Measurements from ENCODE around the gene RHEB.

Gene RHEB

DNA sequence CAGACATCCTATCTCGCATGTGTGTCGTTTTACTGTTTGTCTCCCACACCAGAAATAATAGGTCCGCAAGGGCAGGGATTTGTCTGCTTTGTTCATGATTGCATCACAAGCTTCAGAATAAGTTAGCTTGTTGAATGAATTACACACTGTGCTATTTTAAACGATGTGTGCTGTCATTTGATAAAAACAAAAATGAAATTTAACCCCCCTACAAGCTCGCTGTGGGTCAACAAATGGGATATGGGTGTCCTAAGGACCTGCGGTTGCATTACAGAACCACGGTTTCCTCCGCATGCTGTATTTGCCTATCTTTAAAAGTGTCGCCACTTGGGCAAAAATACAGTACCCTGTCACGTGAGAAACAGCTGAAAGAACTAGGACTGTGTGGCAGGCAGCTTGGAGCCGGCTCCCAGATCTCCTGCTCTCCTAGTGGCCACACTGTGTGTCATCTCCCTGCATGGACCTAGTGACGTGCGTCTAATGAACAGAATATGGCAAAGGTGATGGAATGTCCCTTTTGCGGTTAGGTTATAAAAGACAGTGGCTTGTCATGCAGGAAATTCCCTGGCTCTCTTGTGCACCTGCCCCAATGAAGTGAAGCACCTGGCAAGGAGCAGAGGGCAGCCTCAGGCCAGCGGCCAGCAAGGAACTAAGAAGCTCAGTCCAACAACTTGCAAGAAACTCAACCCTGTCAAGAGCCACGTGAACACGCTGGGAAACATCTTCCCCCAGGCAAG lies 46.9 kb downstream of the RHEB start:
- ATAC-seq: no peak
- TF ChIP-seq CSDC2 (CRISPR knock-in tag; IDR thresholded peaks at IDR 0.05) (no peak), ARNTL (CRISPR knock-in tag; IDR thresholded peaks at IDR 0.05; ENCODE audit: borderline replicate concordance, low read depth) (no peak), ZNF70 (CRISPR knock-in tag; IDR thresholded peaks at IDR 0.05) (no peak), ESRRG (CRISPR knock-in tag; IDR thresholded peaks at IDR 0.05) (no peak), ISL1 (CRISPR knock-in tag; IDR thresholded peaks at IDR 0.05) (no peak), PPARA (CRISPR knock-in tag; IDR thresholded peaks at IDR 0.05; ENCODE audit: borderline replicate concordance) (no peak), ZFP30 (CRISPR knock-in tag; IDR thresholded peaks at IDR 0.05) (no peak), BACH2 (CRISPR knock-in tag; IDR thresholded peaks at IDR 0.05; ENCODE audit: borderline replicate concordance) (no peak), SNAI2 (CRISPR knock-in tag; IDR thresholded peaks at IDR 0.05) (no peak), ZNF8 (CRISPR knock-in tag; IDR thresholded peaks at IDR 0.05) (no peak), RARB (CRISPR knock-in tag; IDR thresholded peaks at IDR 0.05) (no peak), ZC3H10 (CRISPR knock-in tag; IDR thresholded peaks at IDR 0.05) (no peak), GLIS3 (CRISPR knock-in tag; IDR thresholded peaks at IDR 0.05) (no peak)
- TF ChIP-seq, protein P1, sequence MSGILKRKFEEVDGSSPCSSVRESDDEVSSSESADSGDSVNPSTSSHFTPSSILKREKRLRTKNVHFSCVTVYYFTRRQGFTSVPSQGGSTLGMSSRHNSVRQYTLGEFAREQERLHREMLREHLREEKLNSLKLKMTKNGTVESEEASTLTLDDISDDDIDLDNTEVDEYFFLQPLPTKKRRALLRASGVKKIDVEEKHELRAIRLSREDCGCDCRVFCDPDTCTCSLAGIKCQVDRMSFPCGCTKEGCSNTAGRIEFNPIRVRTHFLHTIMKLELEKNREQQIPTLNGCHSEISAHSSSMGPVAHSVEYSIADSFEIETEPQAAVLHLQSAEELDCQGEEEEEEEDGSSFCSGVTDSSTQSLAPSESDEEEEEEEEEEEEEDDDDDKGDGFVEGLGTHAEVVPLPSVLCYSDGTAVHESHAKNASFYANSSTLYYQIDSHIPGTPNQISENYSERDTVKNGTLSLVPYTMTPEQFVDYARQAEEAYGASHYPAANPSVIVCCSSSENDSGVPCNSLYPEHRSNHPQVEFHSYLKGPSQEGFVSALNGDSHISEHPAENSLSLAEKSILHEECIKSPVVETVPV (CRISPR knock-in tag; IDR thresholded peaks at IDR 0.05): no peak
- TF ChIP-seq, protein P2, sequence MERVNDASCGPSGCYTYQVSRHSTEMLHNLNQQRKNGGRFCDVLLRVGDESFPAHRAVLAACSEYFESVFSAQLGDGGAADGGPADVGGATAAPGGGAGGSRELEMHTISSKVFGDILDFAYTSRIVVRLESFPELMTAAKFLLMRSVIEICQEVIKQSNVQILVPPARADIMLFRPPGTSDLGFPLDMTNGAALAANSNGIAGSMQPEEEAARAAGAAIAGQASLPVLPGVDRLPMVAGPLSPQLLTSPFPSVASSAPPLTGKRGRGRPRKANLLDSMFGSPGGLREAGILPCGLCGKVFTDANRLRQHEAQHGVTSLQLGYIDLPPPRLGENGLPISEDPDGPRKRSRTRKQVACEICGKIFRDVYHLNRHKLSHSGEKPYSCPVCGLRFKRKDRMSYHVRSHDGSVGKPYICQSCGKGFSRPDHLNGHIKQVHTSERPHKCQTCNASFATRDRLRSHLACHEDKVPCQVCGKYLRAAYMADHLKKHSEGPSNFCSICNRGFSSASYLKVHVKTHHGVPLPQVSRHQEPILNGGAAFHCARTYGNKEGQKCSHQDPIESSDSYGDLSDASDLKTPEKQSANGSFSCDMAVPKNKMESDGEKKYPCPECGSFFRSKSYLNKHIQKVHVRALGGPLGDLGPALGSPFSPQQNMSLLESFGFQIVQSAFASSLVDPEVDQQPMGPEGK (CRISPR knock-in tag; IDR thresholded peaks at IDR 0.05; ENCODE audit: borderline replicate concordance): no peak

DNA sequence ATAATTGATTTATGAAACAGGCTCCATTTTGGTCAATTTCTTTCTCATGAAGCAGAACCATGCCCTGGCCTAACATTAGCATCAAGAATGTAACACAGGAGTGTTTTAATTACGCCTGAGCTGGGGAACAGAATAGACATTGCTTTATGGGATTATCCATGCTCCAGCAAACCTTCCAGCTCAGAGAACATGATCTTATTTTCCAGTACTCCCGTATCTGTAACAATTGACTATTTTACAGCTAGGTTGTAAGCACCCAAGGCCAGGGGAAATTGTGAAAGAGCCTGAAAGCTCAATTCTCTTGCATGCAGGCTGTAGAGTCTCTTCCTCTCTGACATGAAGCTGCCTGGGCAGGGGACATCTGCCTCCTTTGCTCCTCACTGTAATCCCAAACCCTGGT lies 49.0 kb downstream of the RHEB start:
- ATAC-seq: no peak
- TF ChIP-seq POU6F1 (CRISPR knock-in tag; IDR thresholded peaks at IDR 0.05; ENCODE audit: borderline replicate concordance, low read depth): no peak
- no peak for TF ChIP-seq ESRRG (CRISPR knock-in tag; IDR thresholded peaks at IDR 0.05)
- TF ChIP-seq ZNF70 (CRISPR knock-in tag; IDR thresholded peaks at IDR 0.05): no peak
- TF ChIP-seq ZFP3 (CRISPR knock-in tag; IDR thresholded peaks at IDR 0.05): no peak
- no peak for TF ChIP-seq ZNF565 (CRISPR knock-in tag; conservative IDR thresholded peaks at IDR 0.05; ENCODE audit: low read depth)
- TF ChIP-seq PPARA (CRISPR knock-in tag; IDR thresholded peaks at IDR 0.05; ENCODE audit: borderline replicate concordance): no peak
- TF ChIP-seq ISL1 (CRISPR knock-in tag; IDR thresholded peaks at IDR 0.05): no peak
- no peak for TF ChIP-seq TCF4 (CRISPR knock-in tag; IDR thresholded peaks at IDR 0.05; ENCODE audit: borderline replicate concordance)
- TF ChIP-seq BACH2 (CRISPR knock-in tag; IDR thresholded peaks at IDR 0.05; ENCODE audit: borderline replicate concordance): no peak
- TF ChIP-seq SNAI2 (CRISPR knock-in tag; IDR thresholded peaks at IDR 0.05): no peak
- TF ChIP-seq CREB5 (CRISPR knock-in tag; IDR thresholded peaks at IDR 0.05; ENCODE audit: low read depth): no peak
- TF ChIP-seq, protein P1 (CRISPR knock-in tag; IDR thresholded peaks at IDR 0.05): no peak
- no peak for TF ChIP-seq CSDC2 (CRISPR knock-in tag; IDR thresholded peaks at IDR 0.05)
- no peak for TF ChIP-seq ZNF8 (CRISPR knock-in tag; IDR thresholded peaks at IDR 0.05)
- no peak for TF ChIP-seq ZC3H10 (CRISPR knock-in tag; IDR thresholded peaks at IDR 0.05)
- no peak for TF ChIP-seq ARNTL (CRISPR knock-in tag; IDR thresholded peaks at IDR 0.05; ENCODE audit: borderline replicate concordance, low read depth)
- TF ChIP-seq, protein P2 (CRISPR knock-in tag; IDR thresholded peaks at IDR 0.05; ENCODE audit: borderline replicate concordance): no peak
